MCF 10A (cell line): ENCODE measurements around the gene SLC24A1. TPM values are rescaled to one million over a fixed set of nuclear protein-coding genes. Genes with fewer than 3 reads are reported as not detected.

Experiments used
- BruUV-seq: library from RNA; stranded (reverse); fragments of 400-500 nt; replicated peaks from 2 replicates; lab custom pipeline; 2021; lab: Mats Ljungman, UMichigan
- CTCF ChIA-PET: fragments of 300-600 bp; sonication (Branson Sonifier 250); formaldehyde crosslinking; extraction: SDS; loops from one replicate; lab custom pipeline; 2021; ENCODE audit warnings: antibody characterized with exemption, inconsistent platforms; lab: Yijun Ruan, JAX
- POLR2A ChIA-PET: fragments of 300-600, 350-650 bp; sonication (Branson Sonifier 250); formaldehyde crosslinking; extraction: SDS; loops from one replicate; lab custom pipeline; 2020; ENCODE audit warnings: antibody characterized with exemption, inconsistent platforms; lab: Yijun Ruan, JAX
- DNase-seq: peaks from one replicate; pipeline ENCODE4 v3.0.0-alpha.2; 2018; ENCODE audit not compliant: unreplicated experiment
- H3K27ac Mint-ChIP-seq: one replicate; pipeline ENCODE4 v1.8.0; 2022; ENCODE audit warnings: mild to moderate bottlenecking, low read depth, mixed read lengths; ENCODE audit not compliant: unreplicated experiment
- H3K27me3 Mint-ChIP-seq: one replicate; pipeline ENCODE4 v1.8.0; 2022; ENCODE audit warnings: mixed read lengths; ENCODE audit not compliant: insufficient read depth, unreplicated experiment
- H3K36me3 Mint-ChIP-seq: one replicate; pipeline ENCODE4 v1.8.0; 2022; ENCODE audit warnings: mild to moderate bottlenecking, moderate library complexity, mixed read lengths; ENCODE audit not compliant: insufficient read depth, unreplicated experiment
- H3K4me1 Mint-ChIP-seq: one replicate; pipeline ENCODE4 v1.8.0; 2022; ENCODE audit warnings: mixed read lengths; ENCODE audit not compliant: insufficient read depth, unreplicated experiment
- H3K4me3 Mint-ChIP-seq: one replicate; pipeline ENCODE4 v1.8.0; 2022; ENCODE audit warnings: mild to moderate bottlenecking, moderate library complexity, mixed read lengths; ENCODE audit not compliant: unreplicated experiment
- H3K9me3 Mint-ChIP-seq: one replicate; pipeline ENCODE4 v1.8.0; 2022; ENCODE audit warnings: mixed read lengths; ENCODE audit not compliant: unreplicated experiment
- CTCF ChIP-seq: fragments of 200-600 bp; IDR thresholded peaks from one replicate; pipeline ENCODE4 v1.8.0; 2022; ENCODE audit warnings: antibody characterized with exemption, mild to moderate bottlenecking; ENCODE audit not compliant: unreplicated experiment
- intact Hi-C: fragments of 100-400 bp; cut with micrococcal nuclease; formaldehyde crosslinking; loops from 2 replicates; pipeline ENCODE4 v1.14.1; 2022
- total RNA-seq: library from RNA; stranded (reverse); gene quantifications from 2 replicates; pipeline ENCODE4 v1.2.3, GENCODE V29; 2022

Gene SLC24A1
- total RNA-seq, 1 experiment from 2014 or later: 8.2 TPM

- POLR2A ChIA-PET: interaction anchor here (1.1 to 1.3 kb wide), 4 partner anchors 12 to 32 kb away, joined by 3 to 4 read pairs (median 3); partner anchors contain the start of gene INTS14
- Mint-ChIP-seq H3K27ac (no peak overlapping the region), H3K9me3 (no peaks in the 10 kb centered on the region), H3K4me3 (no peak overlapping the region), H3K4me1 (no peaks in the 10 kb centered on the region), H3K36me3 (peaks cover 84% of the 10 kb centered on the region), H3K27me3 (no peaks in the 10 kb centered on the region)
- intact Hi-C loops: no loop called here
- TSS peak; percentile 65 for BruUV-seq
- CTCF ChIA-PET: no interaction called here
- DNase-seq: no peak
- no peak for TF ChIP-seq CTCF
Observed at GRCh38 chr15:65578904-65579728, 42.6 kb upstream of the SLC24A1 start.

GRCh38 chr15:65579762-65580161, 42.0 kb upstream of the SLC24A1 start:
- no peaks in the 10 kb centered on the region for H3K4me1 Mint-ChIP-seq
- no peak overlapping the region for H3K27ac Mint-ChIP-seq
- H3K27me3 Mint-ChIP-seq: no peaks in the 10 kb centered on the region
- H3K4me3 Mint-ChIP-seq: no peak overlapping the region
- intact Hi-C loops: no loop called here
- no TSS peak for BruUV-seq
- TF ChIP-seq CTCF: no peak
- CTCF ChIA-PET: no interaction called here
- no peak for DNase-seq
- POLR2A ChIA-PET: interaction anchor here (1.1 to 1.3 kb wide), 4 partner anchors 11 to 31 kb away, joined by 3 to 4 read pairs (median 3); partner anchors contain the start of gene INTS14
- H3K36me3 Mint-ChIP-seq: peaks cover 86% of the 10 kb centered on the region
- no peaks in the 10 kb centered on the region for H3K9me3 Mint-ChIP-seq

GRCh38 chr15:65580287-65580686, 41.5 kb upstream of the SLC24A1 start:
- H3K4me1 Mint-ChIP-seq: no peaks in the 10 kb centered on the region
- TF ChIP-seq CTCF: no peak
- no peak for DNase-seq
- ChIA-PET CTCF (no interaction called here), POLR2A (interaction anchor here (1.1 kb wide), 1 partner anchor 10 kb away, joined by 4 read pairs; no protein-coding TSS in a partner anchor)
- intact Hi-C loops: no loop called here
- BruUV-seq: no TSS peak
- peaks cover 82% of the 10 kb centered on the region for H3K36me3 Mint-ChIP-seq
- no peak overlapping the region for H3K27ac Mint-ChIP-seq
- no peaks in the 10 kb centered on the region for H3K27me3 Mint-ChIP-seq
- no peaks in the 10 kb centered on the region for H3K9me3 Mint-ChIP-seq
- no peak overlapping the region for H3K4me3 Mint-ChIP-seq

GRCh38 chr15:65583701-65584100, 38.0 kb upstream of the SLC24A1 start:
- H3K27me3 Mint-ChIP-seq: no peaks in the 10 kb centered on the region
- TF ChIP-seq CTCF: no peak
- H3K9me3 Mint-ChIP-seq: no peaks in the 10 kb centered on the region
- no peak overlapping the region for H3K27ac Mint-ChIP-seq
- peaks cover 81% of the 10 kb centered on the region for H3K36me3 Mint-ChIP-seq
- H3K4me3 Mint-ChIP-seq: no peak overlapping the region
- intact Hi-C loops: no loop called here
- CTCF ChIA-PET: no interaction called here
- POLR2A ChIA-PET: no interaction called here
- no peaks in the 10 kb centered on the region for H3K4me1 Mint-ChIP-seq
- no TSS peak for BruUV-seq
- DNase-seq: no peak
